Measurements from ENCODE around the gene USP25.

- TF ChIP-seq TBL1XR1 (IDR thresholded peaks at IDR 0.05; ENCODE audit: low read length in 2 of 2) (no peak), TCF7L2 (IDR thresholded peaks at IDR 0.05; ENCODE audit: low read depth, low read length) (no peak), LEF1 (IDR thresholded peaks at IDR 0.05) (no peak), NFYB (IDR thresholded peaks at IDR 0.05; ENCODE audit: extremely low read depth, insufficient read length) (no peak), POLR2AphosphoS5 (IDR thresholded peaks at IDR 0.05; ENCODE audit: control insufficient read depth, insufficient read depth, low read depth, low read length) (no peak), EP300 (IDR thresholded peaks at IDR 0.05; ENCODE audit: low read length) (no peak), SMARCA5 (IDR thresholded peaks at IDR 0.05) (no peak), SRSF9 (IDR thresholded peaks at IDR 0.05; ENCODE audit: borderline replicate concordance, low read depth, low read length) (no peak), CEBPG (CRISPR knock-in tag; IDR thresholded peaks at IDR 0.05) (no peak), CEBPG (tag; conservative IDR thresholded peaks at IDR 0.05 in 1 of 2, IDR thresholded peaks at IDR 0.05 in 1 of 2) (no peak), CTCF (IDR thresholded peaks at IDR 0.05 in 2 of 3, conservative IDR thresholded peaks at IDR 0.05 in 1 of 3; ENCODE audit: insufficient read depth in 2 of 3, low read depth in 1 of 3, low read length in 3 of 3) (no peak), ZNF263 (CRISPR knock-in tag; IDR thresholded peaks at IDR 0.05; ENCODE audit: borderline replicate concordance) (no peak)
Measured at GRCh38 chr21:15771311-15771710, 41.5 kb downstream of the USP25 start.
